Measurements from ENCODE around the gene CLSTN2. TPM values are rescaled to one million over a fixed set of nuclear protein-coding genes. Genes with fewer than 3 reads are reported as not detected.

CLSTN2 gene
- total and polyA plus RNA-seq, 2 of the 8 experiments (the other 6 are each of a cell fraction or from before 2014, with no cell fraction given): 0.39 to 0.52 TPM

GRCh38 chr3:140189267-140189666 lies 254.3 kb downstream of the CLSTN2 start (continued):
- TF ChIP-seq CTCF (IDR thresholded peaks at IDR 0.05; ENCODE audit: control extremely low read depth in 1 of 3, insufficient read depth in 1 of 3, low read depth in 1 of 3, low read length in 3 of 3): no peak
- TF ChIP-seq ZNF274 (IDR thresholded peaks at IDR 0.05; ENCODE audit: borderline replicate concordance, extremely low read depth, low read length): no peak

Measured in H1 (cell line).